Ishikawa (cell line): Measurements from ENCODE around the gene WASF1.

Source experiments
- CEBPB ChIP-seq: IDR thresholded peaks from 2 replicates; pipeline ENCODE4 v1.6.1; 2012
- CREB1 ChIP-seq: IDR thresholded peaks from 2 replicates; pipeline ENCODE4 v1.6.1; 2012; ENCODE audit warnings: low read depth
- EP300 ChIP-seq: IDR thresholded peaks from 2 replicates; pipeline ENCODE4 v1.6.1; 2012; ENCODE audit warnings: borderline replicate concordance
- FOXM1 ChIP-seq: IDR thresholded peaks from 2 replicates; pipeline ENCODE4 v1.6.1; 2012; ENCODE audit warnings: low read depth, borderline replicate concordance
- MAX ChIP-seq: IDR thresholded peaks from 2 replicates; pipeline ENCODE4 v1.6.1; 2012
- NFIC ChIP-seq: IDR thresholded peaks from 2 replicates; pipeline ENCODE4 v1.6.1; 2012
- RAD21 ChIP-seq: IDR thresholded peaks from 2 replicates; pipeline ENCODE4 v1.6.1; 2012; ENCODE audit warnings: low read depth
- REST ChIP-seq: IDR thresholded peaks from 2 replicates; pipeline ENCODE4 v1.6.1; 2012; ENCODE audit warnings: low read depth, mild to moderate bottlenecking
- TAF1 ChIP-seq: IDR thresholded peaks from 2 replicates; pipeline ENCODE4 v1.6.1; 2012; ENCODE audit warnings: low read depth, mild to moderate bottlenecking
- TCF12 ChIP-seq: IDR thresholded peaks from 2 replicates; pipeline ENCODE4 v1.6.1; 2012; ENCODE audit warnings: low read depth
- TEAD4 ChIP-seq: IDR thresholded peaks from 2 replicates; pipeline ENCODE4 v1.6.1; 2012
- YY1 ChIP-seq: IDR thresholded peaks from 2 replicates; pipeline ENCODE4 v1.6.1; 2012; ENCODE audit warnings: low read depth
- ZBTB7A ChIP-seq: IDR thresholded peaks from 2 replicates; pipeline ENCODE4 v1.6.1; 2012; ENCODE audit warnings: low read depth

DNA sequence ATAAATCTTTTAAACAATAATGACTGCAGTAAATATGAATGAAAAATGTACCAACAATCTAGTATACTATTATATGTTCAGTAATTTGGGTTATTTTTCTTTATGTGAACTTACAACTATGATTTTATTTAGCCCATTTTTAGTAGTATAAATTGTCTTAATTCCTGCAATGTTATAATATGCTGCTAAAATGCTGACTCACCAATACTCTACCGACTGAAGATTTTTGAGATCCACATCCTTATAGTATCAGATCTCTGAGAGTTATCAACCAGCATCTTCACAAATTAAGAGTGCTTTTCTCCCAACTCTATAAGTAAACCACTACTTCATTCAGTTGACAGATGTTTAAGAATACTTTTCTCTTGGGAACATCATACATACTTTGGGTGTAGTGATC, 17.4 kb upstream of the WASF1 start:
- no peak for TF ChIP-seq RAD21
- TF ChIP-seq YY1 = no peak
- TF ChIP-seq CEBPB = no peak
- TF ChIP-seq TCF12 = no peak
- TF ChIP-seq MAX = no peak
- no peak for TF ChIP-seq TEAD4
- TF ChIP-seq CREB1 = no peak
- TF ChIP-seq REST = no peak
- no peak for TF ChIP-seq FOXM1
- TF ChIP-seq EP300 = no peak
- no peak for TF ChIP-seq NFIC
- no peak for TF ChIP-seq ZBTB7A
- TF ChIP-seq TAF1 = no peak
